Activated T-cell treated with anti-CD3 and anti-CD28 coated beads, Interleukin-2, amount 50 U/mL, for 4 hours (primary cell): ENCODE data around the gene MBOAT1. TPM values are rescaled to one million over a fixed set of nuclear protein-coding genes. Genes with fewer than 3 reads are reported as not detected.
"Not testable (repeated sequence)": the region's sequence is repeated elsewhere in the genome, so short reads cannot be mapped to it uniquely, and the experiment has no call there.

ENCODE experiments used
- ATAC-seq, 2 donors: fragments of 200-7000 bp; cut with Tn5 transposase; one replicate each; pipeline ENCODE4 v1.10.0; 2021
- DNase-seq: peaks from one replicate; pipeline ENCODE4 v3.0.0-alpha.2; 2020
- H3K27me3 Mint-ChIP-seq: one replicate; pipeline ENCODE4 v1.8.0; 2021; ENCODE audit warnings: low read depth, mixed read lengths
- H3K36me3 Mint-ChIP-seq: one replicate; pipeline ENCODE4 v1.8.0; 2022; ENCODE audit warnings: mixed read lengths; ENCODE audit not compliant: insufficient read depth
- H3K4me1 Mint-ChIP-seq: one replicate; pipeline ENCODE4 v1.8.0; 2021; ENCODE audit warnings: low read depth, mixed read lengths
- H3K4me3 Mint-ChIP-seq: one replicate; pipeline ENCODE4 v1.8.0; 2021; ENCODE audit warnings: mild to moderate bottlenecking, moderate library complexity, mixed read lengths
- H3K9me3 Mint-ChIP-seq: one replicate; pipeline ENCODE4 v1.8.0; 2021; ENCODE audit warnings: mixed read lengths
- total RNA-seq, 3 donors: library from RNA; stranded (reverse); gene quantifications; one replicate each; pipeline ENCODE4 v1.2.1, GENCODE V29; 2021

Gene MBOAT1
- total RNA-seq, 3 donors from 2014 or later: 2.2 to 5.1 (median 4.4) TPM

- not testable (repeated sequence) for H3K9me3 Mint-ChIP-seq, ATAC-seq, H3K4me3 Mint-ChIP-seq, H3K4me1 Mint-ChIP-seq, H3K27me3 Mint-ChIP-seq, DNase-seq
- peaks cover 16% of the 10 kb centered on the region for H3K36me3 Mint-ChIP-seq
Observed at GRCh38 chr6:20179287-20180045, 32.8 kb downstream of the MBOAT1 start.

DNA sequence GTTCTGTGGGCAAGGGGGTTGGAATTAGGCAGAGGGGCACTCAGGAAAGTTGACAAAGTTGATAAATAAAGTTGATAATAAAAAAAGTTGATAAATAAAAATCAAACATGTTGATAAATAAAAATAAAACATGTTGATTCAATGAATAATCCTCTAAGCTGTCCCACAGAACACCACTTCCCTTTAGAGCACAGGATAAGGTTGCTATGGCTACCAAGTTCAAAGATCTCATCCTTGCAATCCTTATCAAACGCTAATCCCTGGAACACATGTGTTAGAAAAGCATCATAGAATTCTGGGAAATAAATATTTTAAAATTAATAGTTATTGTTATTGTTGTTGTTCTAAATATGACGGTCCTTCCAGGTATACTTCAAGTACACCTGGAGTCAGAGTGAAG lies 33.9 kb downstream of the MBOAT1 start:
- H3K36me3 Mint-ChIP-seq: peaks cover 16% of the 10 kb centered on the region
- H3K4me1 Mint-ChIP-seq: peaks cover 21% of the 10 kb centered on the region
- no peaks in the 10 kb centered on the region for H3K27me3 Mint-ChIP-seq
- H3K4me3 Mint-ChIP-seq: no peak overlapping the region
- no peak for DNase-seq
- ATAC-seq: no peak
- no peaks in the 10 kb centered on the region for H3K9me3 Mint-ChIP-seq

DNA sequence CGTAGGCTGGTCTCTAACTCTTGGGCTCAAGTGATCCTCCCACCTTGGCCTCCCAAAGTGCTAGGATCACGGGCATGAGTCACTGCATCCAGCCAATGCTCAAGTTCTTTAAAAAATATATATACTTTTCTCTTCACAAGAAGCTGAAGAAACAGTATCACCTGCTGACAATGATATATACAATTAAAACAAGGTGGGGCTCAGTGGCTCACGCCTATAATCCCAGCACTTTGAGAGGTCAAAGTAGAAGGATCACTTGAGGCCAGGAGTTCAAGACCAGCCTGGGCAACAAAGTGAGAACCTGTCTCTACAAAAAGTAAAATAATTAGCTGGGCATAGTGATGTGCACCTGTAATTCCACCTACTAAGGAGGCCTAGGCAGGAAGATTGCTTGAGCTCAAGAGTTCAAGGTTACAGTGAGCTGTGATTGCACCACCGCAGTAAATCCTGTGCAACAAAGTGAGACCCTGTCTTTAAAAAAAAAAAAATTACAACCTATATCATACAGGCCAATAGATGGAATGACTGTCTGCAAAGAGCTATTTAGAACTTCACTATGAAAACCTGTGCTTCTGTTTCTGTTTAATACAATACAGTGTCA lies 36.4 kb downstream of the MBOAT1 start:
- no peak for DNase-seq
- no peaks in the 10 kb centered on the region for H3K27me3 Mint-ChIP-seq
- H3K36me3 Mint-ChIP-seq: peaks cover 11% of the 10 kb centered on the region
- no peak overlapping the region for H3K4me3 Mint-ChIP-seq
- ATAC-seq: no peak
- H3K9me3 Mint-ChIP-seq: no peaks in the 10 kb centered on the region
- peaks cover 22% of the 10 kb centered on the region for H3K4me1 Mint-ChIP-seq

DNA sequence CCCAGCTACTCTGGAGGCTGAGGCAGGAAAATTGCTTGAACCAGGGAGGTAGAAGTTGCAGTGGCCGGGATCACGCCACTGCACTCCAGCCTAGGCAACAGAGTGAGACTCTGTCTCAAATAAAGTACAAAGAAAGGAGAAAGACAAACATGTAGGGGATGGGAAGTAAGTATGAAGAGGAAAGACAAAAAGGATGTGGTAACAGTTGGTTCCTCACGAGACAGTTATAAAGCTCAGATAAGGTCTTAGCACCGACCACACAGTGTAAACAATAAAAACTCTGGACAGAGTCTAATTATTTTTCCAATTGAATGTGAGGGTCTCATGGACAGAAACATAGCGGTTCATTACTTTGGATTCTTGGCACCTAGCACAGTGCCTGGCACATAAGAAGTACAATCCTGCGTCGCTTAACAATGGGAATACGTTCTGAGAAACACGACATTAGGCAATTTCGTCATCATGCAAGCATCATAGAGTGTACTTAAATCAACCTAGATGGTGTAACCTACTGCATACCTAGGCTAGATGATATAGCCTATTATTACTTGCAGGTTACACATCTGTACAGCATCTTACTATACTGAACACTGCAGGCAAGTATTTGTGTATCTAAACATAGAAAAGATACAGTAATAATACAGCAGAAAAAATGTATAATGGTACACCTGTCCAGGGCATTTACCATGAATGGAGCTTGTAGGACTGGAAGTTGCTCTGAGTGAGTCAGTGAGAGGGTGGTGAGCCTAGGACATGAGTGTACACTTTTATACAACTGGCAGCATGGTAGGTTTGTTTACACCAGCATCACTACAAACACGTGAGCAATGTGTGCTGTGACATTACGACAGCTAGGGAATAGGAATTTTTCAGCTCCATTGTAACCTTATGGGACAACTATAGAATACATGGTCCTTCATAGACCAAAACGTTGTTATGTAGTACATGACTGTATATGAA lies 38.2 kb downstream of the MBOAT1 start:
- no peaks in the 10 kb centered on the region for H3K27me3 Mint-ChIP-seq
- peaks cover 5% of the 10 kb centered on the region for H3K36me3 Mint-ChIP-seq
- no peaks in the 10 kb centered on the region for H3K9me3 Mint-ChIP-seq
- H3K4me1 Mint-ChIP-seq: peaks cover 26% of the 10 kb centered on the region
- no peak for DNase-seq
- ATAC-seq: peak in 1 of 2 donors; percentile 53
- no peak overlapping the region for H3K4me3 Mint-ChIP-seq

DNA sequence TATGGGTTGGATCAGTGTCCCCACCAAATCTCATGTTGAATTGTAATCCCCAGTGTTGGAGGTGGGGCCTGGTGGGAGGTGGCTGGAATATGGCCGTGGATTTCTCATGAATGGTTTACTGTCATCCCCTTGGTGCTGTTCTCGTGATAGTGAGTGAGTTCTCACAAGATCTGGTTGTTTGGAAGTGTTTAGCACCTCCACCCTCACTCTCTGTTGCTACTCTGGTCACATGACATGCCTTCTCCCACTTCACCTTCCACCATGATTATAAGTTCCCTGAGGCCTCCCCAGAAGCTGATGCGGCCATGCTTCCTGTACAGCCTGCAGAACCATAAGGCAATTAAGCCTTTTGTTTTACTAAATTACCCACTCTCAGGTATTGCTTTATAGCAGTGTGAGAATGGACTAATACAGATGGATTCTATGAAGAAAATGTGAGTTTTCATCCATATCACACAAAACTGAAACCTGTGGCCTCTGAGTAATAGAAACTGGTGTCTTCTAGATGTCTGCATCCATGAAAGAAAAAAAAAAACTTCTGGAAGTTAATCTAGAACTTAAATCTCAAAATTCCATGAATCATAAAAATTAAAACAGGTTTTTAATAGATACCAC lies 39.3 kb downstream of the MBOAT1 start:
- Mint-ChIP-seq H3K36me3 (peaks cover 4% of the 10 kb centered on the region), H3K9me3 (no peaks in the 10 kb centered on the region), H3K27me3 (no peaks in the 10 kb centered on the region), H3K4me3 (no peak overlapping the region), H3K4me1 (peaks cover 26% of the 10 kb centered on the region)
- DNase-seq (no peak), ATAC-seq (peak; percentile 18 to 40)

GRCh38 chr6:20170455-20171148 lies 41.7 kb downstream of the MBOAT1 start:
- ATAC-seq: no peak
- Mint-ChIP-seq H3K9me3 (peaks cover 3% of the 10 kb centered on the region), H3K4me3 (no peak overlapping the region), H3K36me3 (peaks cover 11% of the 10 kb centered on the region), H3K27me3 (no peaks in the 10 kb centered on the region), H3K4me1 (peaks cover 26% of the 10 kb centered on the region)
- no peak for DNase-seq

- Mint-ChIP-seq H3K9me3 (peaks cover 3% of the 10 kb centered on the region), H3K36me3 (peaks cover 11% of the 10 kb centered on the region), H3K4me3 (no peak overlapping the region), H3K27me3 (no peaks in the 10 kb centered on the region), H3K4me1 (peaks cover 26% of the 10 kb centered on the region)
- ATAC-seq (no peak), DNase-seq (no peak)
Observed at GRCh38 chr6:20169786-20170185, 42.5 kb downstream of the MBOAT1 start.

- ATAC-seq (no peak), DNase-seq (no peak)
- Mint-ChIP-seq H3K9me3 (peaks cover 3% of the 10 kb centered on the region), H3K36me3 (peaks cover 11% of the 10 kb centered on the region), H3K4me1 (peaks cover 19% of the 10 kb centered on the region), H3K4me3 (no peak overlapping the region), H3K27me3 (no peaks in the 10 kb centered on the region)
Observed at GRCh38 chr6:20169119-20169557, 43.1 kb downstream of the MBOAT1 start.

DNA sequence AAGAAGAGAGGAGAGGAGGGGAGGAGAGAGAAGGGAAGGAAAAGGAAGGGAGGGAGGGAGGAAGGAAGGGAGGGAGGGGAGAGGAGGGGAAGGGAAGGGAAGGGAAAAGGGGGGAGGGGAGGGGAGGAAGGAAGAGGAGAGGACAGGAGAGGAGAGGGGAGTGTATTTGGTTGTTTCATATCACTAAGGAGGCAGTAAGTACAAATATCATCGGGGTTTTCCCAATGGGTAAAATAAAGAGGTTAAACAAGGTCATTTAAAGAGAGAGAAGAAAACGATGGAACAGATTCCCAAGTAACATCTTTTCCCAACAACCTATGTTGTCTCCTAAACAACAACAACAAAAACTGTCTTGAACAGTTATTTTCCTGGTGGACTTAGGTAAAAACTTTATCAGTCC lies 43.6 kb downstream of the MBOAT1 start:
- no peak overlapping the region for H3K4me3 Mint-ChIP-seq
- no peak for DNase-seq
- H3K4me1 Mint-ChIP-seq: peaks cover 15% of the 10 kb centered on the region
- H3K27me3 Mint-ChIP-seq: no peaks in the 10 kb centered on the region
- no peak for ATAC-seq
- peaks cover 11% of the 10 kb centered on the region for H3K36me3 Mint-ChIP-seq
- peaks cover 3% of the 10 kb centered on the region for H3K9me3 Mint-ChIP-seq

DNA sequence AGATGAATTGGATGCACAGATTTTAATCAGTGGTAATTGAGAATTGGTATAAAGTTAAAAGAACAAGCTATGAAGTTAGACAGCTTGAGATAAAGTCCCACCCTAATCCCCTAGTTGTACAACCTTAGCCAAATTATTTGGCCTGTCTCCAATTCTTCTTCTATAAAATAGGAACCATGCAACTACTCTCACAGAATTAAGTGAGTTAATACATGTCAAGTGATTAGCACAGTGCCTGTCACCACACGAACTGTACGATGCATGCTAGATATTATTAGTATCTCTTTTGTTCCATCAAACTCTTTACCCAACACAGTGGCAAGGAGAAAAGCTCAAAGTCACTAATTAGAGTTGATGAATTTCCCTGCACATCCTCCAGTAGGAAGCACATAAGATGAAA lies 44.7 kb downstream of the MBOAT1 start:
- peaks cover 3% of the 10 kb centered on the region for H3K9me3 Mint-ChIP-seq
- peaks cover 11% of the 10 kb centered on the region for H3K36me3 Mint-ChIP-seq
- no peak for DNase-seq
- H3K4me3 Mint-ChIP-seq: no peak overlapping the region
- ATAC-seq: no peak
- H3K27me3 Mint-ChIP-seq: no peaks in the 10 kb centered on the region
- peaks cover 4% of the 10 kb centered on the region for H3K4me1 Mint-ChIP-seq

GRCh38 chr6:20166210-20166609 lies 46.1 kb downstream of the MBOAT1 start:
- Mint-ChIP-seq H3K9me3 (peaks cover 3% of the 10 kb centered on the region), H3K4me3 (no peak overlapping the region), H3K4me1 (peaks cover 4% of the 10 kb centered on the region), H3K27me3 (no peaks in the 10 kb centered on the region), H3K36me3 (peaks cover 12% of the 10 kb centered on the region)
- ATAC-seq: no peak
- DNase-seq: no peak

DNA sequence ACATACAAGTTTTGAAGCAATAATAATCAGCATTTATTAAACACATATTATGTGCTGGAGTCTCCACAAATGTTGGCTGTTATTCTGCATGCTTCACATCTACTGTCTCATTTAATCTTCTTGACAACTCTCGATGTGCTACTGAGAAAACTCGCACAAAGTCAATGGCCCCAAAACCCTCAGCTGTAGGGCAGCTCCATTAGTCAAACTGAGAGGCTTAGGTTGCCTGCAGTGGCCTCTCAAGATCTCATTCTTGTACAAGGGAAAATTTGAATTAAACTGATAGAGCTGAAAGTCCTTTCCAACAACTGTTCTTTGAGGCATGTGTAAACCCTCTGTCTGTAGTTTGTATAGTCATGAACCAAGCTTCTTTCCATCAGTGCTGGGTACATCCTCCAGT lies 49.8 kb downstream of the MBOAT1 start:
- H3K27me3 Mint-ChIP-seq: no peaks in the 10 kb centered on the region
- no peak for ATAC-seq
- no peaks in the 10 kb centered on the region for H3K4me1 Mint-ChIP-seq
- H3K9me3 Mint-ChIP-seq: peaks cover 3% of the 10 kb centered on the region
- H3K36me3 Mint-ChIP-seq: peaks cover 12% of the 10 kb centered on the region
- no peak overlapping the region for H3K4me3 Mint-ChIP-seq
- DNase-seq: no peak

DNA sequence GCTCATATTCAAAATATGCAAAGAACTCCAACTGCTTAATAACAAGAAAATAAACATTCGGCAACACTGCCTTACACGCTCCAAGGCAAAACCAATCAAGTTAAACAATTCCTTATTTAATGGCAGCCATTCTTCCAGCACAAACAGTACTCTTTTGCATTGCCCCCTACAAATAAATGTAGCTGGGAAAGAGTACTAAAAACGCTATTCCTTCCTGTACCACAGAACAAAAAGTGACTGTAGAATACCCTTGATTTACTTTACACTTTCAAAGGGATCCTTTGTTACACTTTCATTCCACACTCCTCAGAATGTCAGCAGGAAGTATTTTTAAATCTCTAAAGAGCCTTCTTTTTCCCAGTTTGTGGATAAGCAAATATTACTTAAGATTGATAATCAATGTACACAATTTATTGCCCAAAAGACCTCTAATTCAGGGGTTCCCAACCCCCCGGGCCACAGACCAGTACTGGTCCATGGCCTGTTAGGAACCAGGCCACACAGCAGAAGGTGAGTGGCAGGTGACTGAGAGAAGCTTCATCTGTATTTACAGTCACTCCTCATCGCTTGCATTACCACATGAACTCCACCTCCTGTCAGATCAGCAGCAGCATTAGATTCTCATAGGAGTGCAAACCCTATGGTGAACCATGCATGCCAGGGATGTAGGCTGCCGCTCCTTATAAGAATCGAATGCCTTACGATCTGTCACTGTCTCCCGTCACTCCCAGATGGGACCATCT lies 51.6 kb downstream of the MBOAT1 start:
- no peak for ATAC-seq
- H3K27me3 Mint-ChIP-seq: no peaks in the 10 kb centered on the region
- H3K4me3 Mint-ChIP-seq: no peak overlapping the region

More for the DNA sequence above, 51.6 kb downstream of the MBOAT1 start:
- peaks cover 4% of the 10 kb centered on the region for H3K36me3 Mint-ChIP-seq
- no peaks in the 10 kb centered on the region for H3K9me3 Mint-ChIP-seq
- DNase-seq: no peak
- no peaks in the 10 kb centered on the region for H3K4me1 Mint-ChIP-seq
